ENCODE data around the gene C1QTNF3. TPM values are rescaled to one million over a fixed set of nuclear protein-coding genes. Genes with fewer than 3 reads are reported as not detected.

C1QTNF3 gene
- total RNA-seq, 4 donors from 2014 or later, result 5.0 to 9.4 (median 7.0) TPM

Small RNA genes within 50 kb of the gene (small RNA-seq; reads per million reads assigned to genes)
- not detected for gene AC139783.1

Other genes starting within 250 kb of the C1QTNF3 start
- 10 to 100 TPM in 2 of 4 donors, 1 to 10 TPM in 2; 7.1 to 10.4 (median 9.7) TPM for gene ADAMTS12, start 151.2 kb downstream of the C1QTNF3 start, total RNA-seq
- gene RXFP3, start 106.8 kb downstream of the C1QTNF3 start, total RNA-seq, result not detected
- not detected for gene SLC45A2, start 58.5 kb downstream of the C1QTNF3 start, total RNA-seq
- gene AMACR, start 35.2 kb downstream of the C1QTNF3 start, total RNA-seq, result 10 to 100 TPM in 1 of 4 donors, 1 to 10 TPM in 3; 3.7 to 10.7 (median 7.5) TPM

Measured in tibial nerve (tissue), 4 donors.